Fibroblast of lung (primary cell): ENCODE measurements around the gene COL18A1. TPM values are rescaled to one million over a fixed set of nuclear protein-coding genes. Genes with fewer than 3 reads are reported as not detected.

ENCODE experiments used
- DNase-seq, 2 donors: peaks; one replicate each; pipeline versions ENCODE4 v3.0.0 to v3.0.0-alpha.2; 2010; ENCODE audit warnings: low read depth in 2 of 2
- H2AFZ ChIP-seq: 2 replicates; pipeline ENCODE4 v1.5.1; 2012; ENCODE audit warnings: low read length, control low read depth, inconsistent platforms
- H3K27ac ChIP-seq: 2 replicates; pipeline ENCODE4 v1.5.1; 2011; ENCODE audit warnings: low read length, control low read depth; ENCODE audit not compliant: insufficient read depth
- H3K27me3 ChIP-seq: 2 replicates; pipeline ENCODE4 v1.5.1; 2011; ENCODE audit warnings: mild to moderate bottlenecking, low read length; ENCODE audit not compliant: control insufficient read depth, insufficient read depth
- H3K36me3 ChIP-seq: 2 replicates; pipeline ENCODE4 v1.5.1; 2011; ENCODE audit warnings: low read length; ENCODE audit not compliant: control insufficient read depth, insufficient read depth
- H3K4me1 ChIP-seq: 2 replicates; pipeline ENCODE4 v1.5.1; 2011; ENCODE audit warnings: low read length; ENCODE audit not compliant: control insufficient read depth, insufficient read depth; ENCODE audit errors: extremely low read depth
- H3K4me2 ChIP-seq: 2 replicates; pipeline ENCODE4 v1.5.1; 2011; ENCODE audit warnings: low read length, control low read depth; ENCODE audit not compliant: insufficient read depth; ENCODE audit errors: extremely low read depth
- H3K4me3 ChIP-seq, 4 experiments: fragments of 200-600 bp in 1 of 4; sonication (generic) in 1 of 4; replicated peaks in 1 of 4; 2 replicates each; pipeline ENCODE4 v1.5.1; 2011 to 2016; ENCODE audit warnings: low read length in 4 of 4, low read depth in 3 of 4, mild to moderate bottlenecking in 3 of 4, control low read depth in 2 of 4, inconsistent platforms in 1 of 4, mixed read lengths in 1 of 4; ENCODE audit not compliant: insufficient read depth in 1 of 4; ENCODE audit errors: control extremely low read depth in 1 of 4
- H3K79me2 ChIP-seq: 2 replicates; pipeline ENCODE4 v1.5.1; 2012; ENCODE audit warnings: mild to moderate bottlenecking, low read length, inconsistent platforms; ENCODE audit not compliant: control insufficient read depth, insufficient read depth
- H3K9ac ChIP-seq: 2 replicates; pipeline ENCODE4 v1.5.1; 2011; ENCODE audit warnings: mild to moderate bottlenecking, low read length, control low read depth; ENCODE audit not compliant: insufficient read depth
- H3K9me3 ChIP-seq: 2 replicates; pipeline ENCODE4 v1.5.1; 2012; ENCODE audit warnings: low read depth, low read length; ENCODE audit not compliant: control insufficient read depth, insufficient read depth
- H4K20me1 ChIP-seq: 2 replicates; pipeline ENCODE4 v1.5.1; 2011; ENCODE audit warnings: low read length; ENCODE audit not compliant: control insufficient read depth, insufficient read depth; ENCODE audit errors: extremely low read depth
- EZH2 ChIP-seq: IDR thresholded peaks from 2 replicates; pipeline ENCODE4 v1.5.1; 2012; ENCODE audit warnings: low read length, control low read depth, mild to moderate bottlenecking; ENCODE audit errors: missing control alignments
- polyA plus RNA-seq, 2 donors: library from polyadenylated mRNA; depleted of rRNA in 1 of 2; stranded (reverse) in 1 of 2; unstranded in 1 of 2; fragments of >200 nt; gene quantifications; 2 replicates each; pipeline ENCODE4 v1.2.1, GENCODE V29; 2011 to 2012; ENCODE audit warnings: missing spikeins in 1 of 2
- total RNA-seq: library from RNA; depleted of rRNA; stranded (reverse); fragments of >200 nt; gene quantifications from 2 replicates; pipeline ENCODE4 v1.2.1, GENCODE V29; 2014
- TF ChIP-seq, protein P1 (sequence below), 2 donors: IDR thresholded peaks in 1 of 2; conservative IDR thresholded peaks in 1 of 2; 1 replicate in 1 of 2; 2 replicates in 1 of 2; pipeline ENCODE4 v1.5.1; 2011 to 2012; ENCODE audit warnings: low read length in 2 of 2, control low read depth in 1 of 2, inconsistent platforms in 1 of 2, low read depth in 1 of 2, mild to moderate bottlenecking in 1 of 2

The COL18A1 gene
- total and polyA plus RNA-seq, 2 donors (not counting 1 experiment from before 2014, with no cell fraction given) = 24.3 to 38.8 TPM

DNA sequence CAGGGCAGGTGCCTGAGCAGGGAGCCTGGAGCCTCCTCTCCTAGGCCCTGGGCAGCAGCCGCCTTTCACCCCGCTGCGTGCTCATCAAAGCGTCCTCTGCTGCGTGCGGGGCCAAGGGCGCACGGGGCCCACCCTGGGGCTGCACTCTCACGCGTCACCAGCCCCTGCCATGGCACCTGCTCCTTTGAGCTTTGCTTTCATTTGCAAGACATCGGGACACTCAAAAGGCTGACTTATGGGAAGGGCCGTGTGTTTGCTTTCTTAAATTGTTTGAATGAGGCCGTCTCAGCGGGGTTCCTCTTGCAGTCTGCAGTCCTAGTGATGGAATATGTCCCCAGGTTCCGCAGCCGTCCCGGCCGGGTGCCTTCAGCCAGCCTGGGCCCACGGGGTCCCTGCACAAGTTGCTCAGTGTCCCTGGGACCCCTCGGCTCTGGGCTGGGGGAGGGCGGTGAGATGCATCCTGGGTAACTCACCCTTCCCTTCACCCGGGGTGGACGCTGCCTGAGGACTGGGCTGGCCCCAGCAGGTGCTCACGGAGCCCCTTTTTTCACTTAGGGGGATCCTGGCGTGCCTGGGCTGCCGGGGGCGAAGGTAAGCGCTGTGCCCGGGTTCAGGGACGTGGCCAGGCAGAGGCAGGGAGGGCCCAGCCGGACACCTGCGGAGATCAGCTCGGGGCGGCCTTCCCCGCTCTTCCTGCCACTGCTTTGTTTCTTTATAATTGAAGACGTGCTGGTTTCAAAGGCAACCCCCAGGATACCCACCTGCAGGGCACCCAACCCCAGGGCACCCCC lies 84.2 kb downstream of the COL18A1 start:
- Histone ChIP-seq H3K9ac (no peak overlapping the region), H3K9me3 (no peaks in the 10 kb centered on the region), H3K27ac (no peak overlapping the region), H3K79me2 (no peaks in the 10 kb centered on the region), H3K4me2 (no peak overlapping the region), H3K4me1 (no peaks in the 10 kb centered on the region), H3K36me3 (peaks cover 2% of the 10 kb centered on the region), H3K4me3 (no peak overlapping the region), H4K20me1 (no peaks in the 10 kb centered on the region), H3K27me3 (no peaks in the 10 kb centered on the region), H2AFZ (no peak overlapping the region)
- DNase-seq = no peak
- TF ChIP-seq, protein P1, sequence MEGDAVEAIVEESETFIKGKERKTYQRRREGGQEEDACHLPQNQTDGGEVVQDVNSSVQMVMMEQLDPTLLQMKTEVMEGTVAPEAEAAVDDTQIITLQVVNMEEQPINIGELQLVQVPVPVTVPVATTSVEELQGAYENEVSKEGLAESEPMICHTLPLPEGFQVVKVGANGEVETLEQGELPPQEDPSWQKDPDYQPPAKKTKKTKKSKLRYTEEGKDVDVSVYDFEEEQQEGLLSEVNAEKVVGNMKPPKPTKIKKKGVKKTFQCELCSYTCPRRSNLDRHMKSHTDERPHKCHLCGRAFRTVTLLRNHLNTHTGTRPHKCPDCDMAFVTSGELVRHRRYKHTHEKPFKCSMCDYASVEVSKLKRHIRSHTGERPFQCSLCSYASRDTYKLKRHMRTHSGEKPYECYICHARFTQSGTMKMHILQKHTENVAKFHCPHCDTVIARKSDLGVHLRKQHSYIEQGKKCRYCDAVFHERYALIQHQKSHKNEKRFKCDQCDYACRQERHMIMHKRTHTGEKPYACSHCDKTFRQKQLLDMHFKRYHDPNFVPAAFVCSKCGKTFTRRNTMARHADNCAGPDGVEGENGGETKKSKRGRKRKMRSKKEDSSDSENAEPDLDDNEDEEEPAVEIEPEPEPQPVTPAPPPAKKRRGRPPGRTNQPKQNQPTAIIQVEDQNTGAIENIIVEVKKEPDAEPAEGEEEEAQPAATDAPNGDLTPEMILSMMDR (conservative IDR thresholded peaks at IDR 0.05 in 1 of 2, IDR thresholded peaks at IDR 0.05 in 1 of 2; ENCODE audit: low read depth in 1 of 2, low read length in 2 of 2) = no peak
- TF ChIP-seq EZH2 = no peak

DNA sequence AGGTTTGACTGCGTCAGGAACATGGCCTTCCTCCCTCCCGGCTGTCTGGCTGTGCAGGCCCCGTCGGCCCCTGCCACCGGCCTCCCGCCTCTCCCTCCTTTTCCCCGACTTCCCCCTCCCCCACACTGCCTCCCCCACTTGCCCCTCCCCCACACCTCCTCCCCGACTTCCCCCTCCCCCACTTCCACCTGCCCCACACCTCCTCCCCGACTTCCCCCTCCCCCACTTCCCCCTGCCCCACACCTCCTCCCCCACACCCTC lies 84.7 kb downstream of the COL18A1 start:
- H3K27me3 ChIP-seq = no peaks in the 10 kb centered on the region
- H3K4me3 ChIP-seq = no peak overlapping the region
- H3K36me3 ChIP-seq = no peaks in the 10 kb centered on the region
- H3K9ac ChIP-seq = no peak overlapping the region
- no peak for DNase-seq
- no peak overlapping the region for H3K4me2 ChIP-seq
- H3K9me3 ChIP-seq = no peaks in the 10 kb centered on the region
- no peaks in the 10 kb centered on the region for H4K20me1 ChIP-seq
- H3K27ac ChIP-seq = no peak overlapping the region
- TF ChIP-seq, protein P1 (conservative IDR thresholded peaks at IDR 0.05 in 1 of 2, IDR thresholded peaks at IDR 0.05 in 1 of 2; ENCODE audit: low read depth in 1 of 2, low read length in 2 of 2) = no peak
- TF ChIP-seq EZH2 = no peak
- H2AFZ ChIP-seq = no peak overlapping the region
- no peaks in the 10 kb centered on the region for H3K79me2 ChIP-seq
- H3K4me1 ChIP-seq = no peaks in the 10 kb centered on the region

DNA sequence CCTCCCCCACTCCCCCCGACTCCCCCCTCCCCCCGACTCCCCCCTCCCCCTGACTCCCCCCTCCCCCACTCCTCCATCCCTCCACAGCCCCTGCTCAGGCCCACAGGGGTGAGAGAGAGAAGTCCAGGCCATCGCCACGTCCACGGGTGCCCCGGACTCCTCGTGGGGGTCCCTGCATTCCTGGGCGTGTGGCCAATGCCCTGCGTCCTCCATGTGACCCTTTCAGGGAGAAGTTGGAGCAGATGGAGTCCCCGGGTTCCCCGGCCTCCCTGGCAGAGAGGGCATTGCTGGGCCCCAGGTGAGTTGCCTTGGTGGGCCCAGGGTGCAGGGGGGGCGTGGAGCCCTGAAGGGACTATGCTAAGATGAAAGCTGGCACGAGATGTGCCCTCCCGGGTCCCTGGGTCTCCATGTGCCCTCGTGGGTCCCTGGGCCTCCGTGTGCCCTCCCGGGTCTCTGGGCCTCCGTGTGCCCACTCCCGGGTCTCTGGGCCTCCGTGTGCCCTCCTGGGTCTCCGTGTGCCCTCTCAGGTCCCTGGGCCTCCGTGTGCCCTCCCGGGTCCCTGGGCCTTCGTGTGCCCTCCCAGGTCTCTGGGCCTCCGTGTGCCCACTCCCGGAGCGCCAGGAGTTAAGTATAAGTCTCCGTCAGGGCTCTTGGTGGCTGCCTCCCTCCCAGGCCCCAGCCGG lies 85.2 kb downstream of the COL18A1 start:
- DNase-seq = no peak
- no peak overlapping the region for H3K9ac ChIP-seq
- no peaks in the 10 kb centered on the region for H3K79me2 ChIP-seq
- H3K4me1 ChIP-seq = no peaks in the 10 kb centered on the region
- TF ChIP-seq, protein P1 (conservative IDR thresholded peaks at IDR 0.05 in 1 of 2, IDR thresholded peaks at IDR 0.05 in 1 of 2; ENCODE audit: low read depth in 1 of 2, low read length in 2 of 2) = no peak
- no peak for TF ChIP-seq EZH2
- no peak overlapping the region for H3K4me2 ChIP-seq
- no peaks in the 10 kb centered on the region for H4K20me1 ChIP-seq
- no peaks in the 10 kb centered on the region for H3K9me3 ChIP-seq
- H3K4me3 ChIP-seq = no peak overlapping the region
- H3K27me3 ChIP-seq = no peaks in the 10 kb centered on the region
- H3K27ac ChIP-seq = no peak overlapping the region
- H2AFZ ChIP-seq = no peak overlapping the region
- H3K36me3 ChIP-seq = peaks cover 2% of the 10 kb centered on the region
